ENCODE results near the gene MTMR3. TPM values are rescaled to one million over a fixed set of nuclear protein-coding genes. Genes with fewer than 3 reads are reported as not detected.

The MTMR3 gene
- total and polyA plus RNA-seq, 2 of the 8 experiments (the other 6 are each of a cell fraction or from before 2014, with no cell fraction given): 16.9 to 18.5 TPM

GRCh38 chr22:30043161-30043560 lies 160.2 kb downstream of the MTMR3 start:
- 77% methylated on average over 4 of the region's 4 CpGs; no CpG with 5 or more reads in 1 of the 2 experiments for WGBS, 2 experiments (ENCODE audit: extremely low coverage in 1 of 2, insufficient coverage in 1 of 2, insufficient read length in 1 of 2, insufficient replicate concordance in 2 of 2, low coverage in 1 of 2, low lambda C conversion rate in 2 of 2, missing lambda C conversion rate in 1 of 2)
- H3K27ac ChIP-seq (ENCODE audit: low read depth, low read length): no peak overlapping the region
- FAIRE-seq: no peak
- no peak overlapping the region for H2AK5ac ChIP-seq (ENCODE audit: low read depth, low read length)
- no peaks in the 10 kb centered on the region for H3K36me3 ChIP-seq (ENCODE audit: control insufficient read depth in 2 of 4, insufficient read depth in 4 of 4, low read length in 3 of 4)
- ChIA-PET POLR2A (ENCODE audit: partially characterized antibody) (interaction anchor here (0.5 kb wide), 1 partner anchor 407 kb away, joined by 3 read pairs; no protein-coding TSS in a partner anchor), CTCF (ENCODE audit: partially characterized antibody) (interaction anchor here (1.0 to 1.4 kb wide), 3 partner anchors 38 to 220 kb away, joined by 3 read pairs; no protein-coding TSS in a partner anchor)
- no peaks in the 10 kb centered on the region for H3K27me3 ChIP-seq (replicated peaks in 1 of 4; ENCODE audit: control insufficient read depth in 3 of 4, extremely low read depth in 1 of 4, insufficient read depth in 3 of 4, low read length in 3 of 4)
- no peak overlapping the region for H3K4me2 ChIP-seq (ENCODE audit: insufficient read depth in 1 of 2, low read depth in 2 of 2, low read length in 2 of 2)
- H3K4me1 ChIP-seq (replicated peaks in 1 of 4; ENCODE audit: control insufficient read depth in 3 of 4, insufficient read depth in 4 of 4, low read length in 3 of 4): no peaks in the 10 kb centered on the region
- H2BK15ac ChIP-seq (ENCODE audit: low read length): no peak overlapping the region
- no peak overlapping the region for H3K18ac ChIP-seq (ENCODE audit: extremely low read depth, low read length)
- H3K9me3 ChIP-seq (ENCODE audit: insufficient read depth in 2 of 2, low read depth in 1 of 2, low read length in 1 of 2): no peaks in the 10 kb centered on the region
- no peaks in the 10 kb centered on the region for H3K79me2 ChIP-seq (ENCODE audit: control insufficient read depth in 1 of 2, insufficient read depth in 2 of 2, low read length in 2 of 2)
- H3K4me3 ChIP-seq (ENCODE audit: extremely low read depth in 1 of 4, insufficient read depth in 2 of 4, low read depth in 3 of 4, low read length in 4 of 4): no peak overlapping the region
- H3K79me1 ChIP-seq (ENCODE audit: low read depth, low read length): no peaks in the 10 kb centered on the region
- no peak overlapping the region for H2BK12ac ChIP-seq (ENCODE audit: low read depth, low read length)
- H3K14ac ChIP-seq (ENCODE audit: insufficient read length): no peak overlapping the region
- H2BK20ac ChIP-seq (ENCODE audit: low read length): no peak overlapping the region
- DNase-seq (ENCODE audit: low read depth in 1 of 2, low spot score in 2 of 2): no peak
- H2BK5ac ChIP-seq (ENCODE audit: low read depth, low read length): no peak overlapping the region
- H4K91ac ChIP-seq (replicated peaks; ENCODE audit: insufficient read length, low read length): no peak overlapping the region
- no peak overlapping the region for H2BK120ac ChIP-seq (replicated peaks; ENCODE audit: low read depth, low read length)
- H3K23me2 ChIP-seq (ENCODE audit: low read depth, low read length): no peaks in the 10 kb centered on the region
- no peak overlapping the region for H3K4ac ChIP-seq (replicated peaks; ENCODE audit: insufficient read length, low read depth, low read length)
- no peak overlapping the region for H3K56ac ChIP-seq (replicated peaks; ENCODE audit: insufficient read length, low read depth, low read length)
- TF ChIP-seq KDM5A (IDR thresholded peaks at IDR 0.05; ENCODE audit: low read length) (no peak), SIN3A (conservative IDR thresholded peaks at IDR 0.05 in 1 of 2, IDR thresholded peaks at IDR 0.05 in 1 of 2; ENCODE audit: low read depth in 1 of 2, low read length in 2 of 2) (no peak), SRF (IDR thresholded peaks at IDR 0.05; ENCODE audit: low read depth, low read length) (no peak), FOSL1 (IDR thresholded peaks at IDR 0.05; ENCODE audit: insufficient read depth, low read depth, low read length) (no peak), ASH2L (IDR thresholded peaks at IDR 0.05; ENCODE audit: low read length) (no peak), PHF8 (conservative IDR thresholded peaks at IDR 0.05; ENCODE audit: low read depth, low read length) (no peak), SP1 (IDR thresholded peaks at IDR 0.05; ENCODE audit: low read depth, low read length) (no peak), SIX5 (IDR thresholded peaks at IDR 0.05; ENCODE audit: low read depth, low read length) (no peak), ZNF274 (IDR thresholded peaks at IDR 0.05; ENCODE audit: borderline replicate concordance, extremely low read depth, low read length) (no peak), RNF2 (IDR thresholded peaks at IDR 0.05; ENCODE audit: borderline replicate concordance, low read depth, low read length, missing control alignments, poor library complexity, severe bottlenecking) (no peak)
- H3K9ac ChIP-seq (replicated peaks in 1 of 4; ENCODE audit: extremely low read depth in 1 of 4, low read depth in 3 of 4, low read length in 3 of 4): no peak overlapping the region
- H3K23ac ChIP-seq (ENCODE audit: insufficient read length): no peak overlapping the region
- no peak overlapping the region for H4K5ac ChIP-seq (ENCODE audit: insufficient read length, low read depth, low read length)
- H2AFZ ChIP-seq (ENCODE audit: low read length): no peak overlapping the region
- H4K20me1 ChIP-seq (replicated peaks in 1 of 2; ENCODE audit: control insufficient read depth in 1 of 2, insufficient read depth in 2 of 2, low read length in 2 of 2): no peaks in the 10 kb centered on the region
- no peak overlapping the region for H4K8ac ChIP-seq (ENCODE audit: extremely low read depth, insufficient read depth, low read length)
